Body of pancreas (tissue), 4 donors: ENCODE measurements around the gene MED12L. TPM values are rescaled to one million over a fixed set of nuclear protein-coding genes. Genes with fewer than 3 reads are reported as not detected.

Source experiments
- ATAC-seq: fragments of 150-250 bp; one replicate; pipeline ENCODE4 v1.9.1; 2016
- DNase-seq, 4 donors: peaks; one replicate each; pipeline ENCODE4 v3.0.0-alpha.2; 2019
- H3K27ac ChIP-seq, 4 donors: fragments of 200-600 bp; sonication (generic); 1 replicate in 3 of 4; 2 replicates in 1 of 4; pipeline versions ENCODE4 v1.5.1 to v1.6.1; 2016 to 2019; ENCODE audit warnings: mild to moderate bottlenecking in 1 of 4, mixed read lengths in 1 of 4, moderate library complexity in 1 of 4
- H3K27me3 ChIP-seq, 2 donors: fragments of 200-600 bp; sonication (generic); one replicate each; pipeline ENCODE4 v1.6.0; 2016; ENCODE audit warnings: mild to moderate bottlenecking in 1 of 2
- H3K36me3 ChIP-seq, 2 donors: fragments of 200-600 bp; sonication (generic); replicated peaks in 1 of 2; 2 replicates each; pipeline ENCODE4 v1.5.1; 2016; ENCODE audit warnings: low read depth in 2 of 2; ENCODE audit not compliant: insufficient read depth in 1 of 2
- H3K4me1 ChIP-seq: fragments of 200-600 bp; sonication (generic); one replicate; pipeline ENCODE4 v1.6.0; 2016
- H3K4me3 ChIP-seq, 2 donors: fragments of 200-600 bp; sonication (generic); 1 replicate in 1 of 2; 2 replicates in 1 of 2; pipeline ENCODE4 v1.5.1; 2016 to 2019
- H3K9me3 ChIP-seq, 3 donors: fragments of 200-600 bp; sonication (generic); 1 replicate in 2 of 3; 2 replicates in 1 of 3; pipeline ENCODE4 v1.5.1; 2016
- CTCF ChIP-seq, 7 experiments: fragments of 450-650 bp in 4 of 7; fragments of 200-600 bp in 3 of 7; sonication (generic) in 3 of 7; IDR thresholded peaks; one replicate each; pipeline ENCODE4 v1.5.1; 2016 to 2019; ENCODE audit warnings: antibody characterized with exemption in 7 of 7
- POLR2A ChIP-seq, 3 donors: fragments of 450-650 bp; IDR thresholded peaks; one replicate each; pipeline ENCODE4 v1.6.1; 2016; ENCODE audit warnings: antibody characterized with exemption in 3 of 3, mild to moderate bottlenecking in 2 of 3
- WGBS, 2 donors: methylation state at CpG; one replicate each; pipeline ENCODE4 v1.1.5; 2017; 5-methylcytosine and 5-hydroxymethylcytosine counted together
- intact Hi-C: fragments of 100-400 bp; cut with DNase I; formaldehyde crosslinking; loops from one replicate; pipeline ENCODE4 v1.15.1; 2023
- total RNA-seq, 2 donors: library from RNA; depleted of rRNA; stranded (reverse); fragments of >200 nt; gene quantifications; one replicate each; pipeline ENCODE4 v1.1.0, GENCODE V29; 2016

The MED12L gene
- total RNA-seq, 2 donors from 2014 or later = 0.33 to 0.78 TPM

GRCh38 chr3:151213881-151214280, 128.4 kb downstream of the MED12L start:
- no peaks in the 10 kb centered on the region for H3K9me3 ChIP-seq
- H3K27me3 ChIP-seq = no peaks in the 10 kb centered on the region
- H3K27ac ChIP-seq = no peak overlapping the region
- H3K4me3 ChIP-seq = no peak overlapping the region
- TF ChIP-seq CTCF (IDR thresholded peaks at IDR 0.05) (no peak), POLR2A (IDR thresholded peaks at IDR 0.05) (no peak)
- ATAC-seq (no peak), DNase-seq (no peak)
- no peaks in the 10 kb centered on the region for H3K36me3 ChIP-seq
- WGBS, 2 donors = 82 to 92% methylated on average over 5 of the region's 5 CpGs
- H3K4me1 ChIP-seq = peaks cover 10% of the 10 kb centered on the region
- intact Hi-C loops = no loop called here

- intact Hi-C loops = no loop called here
- H3K27me3 ChIP-seq = no peaks in the 10 kb centered on the region
- no peaks in the 10 kb centered on the region for H3K9me3 ChIP-seq
- ATAC-seq (no peak), DNase-seq (no peak)
- TF ChIP-seq CTCF (IDR thresholded peaks at IDR 0.05) (no peak), POLR2A (IDR thresholded peaks at IDR 0.05) (no peak)
- no peak overlapping the region for H3K4me3 ChIP-seq
- H3K27ac ChIP-seq = no peak overlapping the region
- H3K4me1 ChIP-seq = peaks cover 10% of the 10 kb centered on the region
- 68 to 83% methylated on average over 1 of the region's 1 CpG for WGBS, 2 donors
- H3K36me3 ChIP-seq = no peaks in the 10 kb centered on the region
Measured at GRCh38 chr3:151214459-151214858, 129.0 kb downstream of the MED12L start.

GRCh38 chr3:151216641-151217607, 131.5 kb downstream of the MED12L start:
- Histone ChIP-seq H3K27me3 (no peaks in the 10 kb centered on the region), H3K36me3 (no peaks in the 10 kb centered on the region), H3K27ac (no peak overlapping the region), H3K9me3 (no peaks in the 10 kb centered on the region), H3K4me3 (no peak overlapping the region), H3K4me1 (no peaks in the 10 kb centered on the region)
- no peak for ATAC-seq
- intact Hi-C loops = no loop called here
- no peak for DNase-seq
- WGBS, 2 donors = 77 to 79% methylated on average over 3 of the region's 3 CpGs
- no peak for TF ChIP-seq CTCF (IDR thresholded peaks at IDR 0.05)
- no peak for TF ChIP-seq POLR2A (IDR thresholded peaks at IDR 0.05)

GRCh38 chr3:151218136-151218535, 132.7 kb downstream of the MED12L start:
- no peak for DNase-seq
- intact Hi-C loops = no loop called here
- 16 to 20% methylated on average over 1 of the region's 1 CpG for WGBS, 2 donors
- no peak for TF ChIP-seq POLR2A (IDR thresholded peaks at IDR 0.05)
- TF ChIP-seq CTCF (IDR thresholded peaks at IDR 0.05) = no peak
- Histone ChIP-seq H3K9me3 (no peaks in the 10 kb centered on the region), H3K27me3 (no peaks in the 10 kb centered on the region), H3K4me3 (no peak overlapping the region), H3K4me1 (no peaks in the 10 kb centered on the region), H3K27ac (no peak overlapping the region), H3K36me3 (no peaks in the 10 kb centered on the region)
- no peak for ATAC-seq
